Measurements from ENCODE around the gene PYURF. TPM values are rescaled to one million over a fixed set of nuclear protein-coding genes. Genes with fewer than 3 reads are reported as not detected.

The PYURF gene
- total RNA-seq, 1 donor from 2014 or later: 49.8 TPM

GRCh38 chr4:88524171-88524570 lies 595 bp upstream of the PYURF start:
- Mint-ChIP-seq H3K27me3 (ENCODE audit: unreplicated experiment) (peaks cover 3% of the 10 kb centered on the region), H3K9me3 (ENCODE audit: unreplicated experiment) (no peaks in the 10 kb centered on the region), H3K36me3 (ENCODE audit: low read depth, unreplicated experiment) (peaks cover 3% of the 10 kb centered on the region), H3K4me3 (ENCODE audit: unreplicated experiment) (peak overlapping the region; percentile 80), H3K27ac (ENCODE audit: unreplicated experiment) (peak overlapping the region; percentile 31), H3K4me1 (ENCODE audit: unreplicated experiment) (peaks cover 16% of the 10 kb centered on the region)
- no peak for DNase-seq (ENCODE audit: low spot score)
- TF ChIP-seq CTCF (IDR thresholded peaks at IDR 0.05; ENCODE audit: unreplicated experiment): no peak

- Mint-ChIP-seq H3K36me3 (ENCODE audit: low read depth, unreplicated experiment) (peaks cover 3% of the 10 kb centered on the region), H3K9me3 (ENCODE audit: unreplicated experiment) (no peaks in the 10 kb centered on the region), H3K4me3 (ENCODE audit: unreplicated experiment) (peak overlapping the region; percentile 98), H3K4me1 (ENCODE audit: unreplicated experiment) (peaks cover 16% of the 10 kb centered on the region), H3K27ac (ENCODE audit: unreplicated experiment) (peak overlapping the region; percentile 80), H3K27me3 (ENCODE audit: unreplicated experiment) (peaks cover 5% of the 10 kb centered on the region)
- no peak for TF ChIP-seq CTCF (IDR thresholded peaks at IDR 0.05; ENCODE audit: unreplicated experiment)
- DNase-seq (ENCODE audit: low spot score): peak; percentile 15
Observed at GRCh38 chr4:88522702-88523324, 763 bp downstream of the PYURF start.

- no peak for DNase-seq (ENCODE audit: low spot score)
- no peak for TF ChIP-seq CTCF (IDR thresholded peaks at IDR 0.05; ENCODE audit: unreplicated experiment)
- H3K27ac Mint-ChIP-seq (ENCODE audit: unreplicated experiment): no peak overlapping the region
- no peak overlapping the region for H3K4me3 Mint-ChIP-seq (ENCODE audit: unreplicated experiment)
- H3K36me3 Mint-ChIP-seq (ENCODE audit: low read depth, unreplicated experiment): peaks cover 3% of the 10 kb centered on the region
- no peaks in the 10 kb centered on the region for H3K9me3 Mint-ChIP-seq (ENCODE audit: unreplicated experiment)
- H3K27me3 Mint-ChIP-seq (ENCODE audit: unreplicated experiment): peaks cover 2% of the 10 kb centered on the region
- H3K4me1 Mint-ChIP-seq (ENCODE audit: unreplicated experiment): peaks cover 12% of the 10 kb centered on the region
Observed at GRCh38 chr4:88518911-88519310, 4.7 kb downstream of the PYURF start.

- Mint-ChIP-seq H3K4me3 (ENCODE audit: unreplicated experiment) (no peak overlapping the region), H3K9me3 (ENCODE audit: unreplicated experiment) (no peaks in the 10 kb centered on the region), H3K27me3 (ENCODE audit: unreplicated experiment) (peaks cover 2% of the 10 kb centered on the region), H3K36me3 (ENCODE audit: low read depth, unreplicated experiment) (peaks cover 3% of the 10 kb centered on the region), H3K27ac (ENCODE audit: unreplicated experiment) (no peak overlapping the region), H3K4me1 (ENCODE audit: unreplicated experiment) (peaks cover 15% of the 10 kb centered on the region)
- TF ChIP-seq CTCF (IDR thresholded peaks at IDR 0.05; ENCODE audit: unreplicated experiment): no peak
- no peak for DNase-seq (ENCODE audit: low spot score)
Observed at GRCh38 chr4:88517825-88518224, 5.8 kb downstream of the PYURF start.

GRCh38 chr4:88516746-88517145 lies 6.8 kb downstream of the PYURF start:
- TF ChIP-seq CTCF (IDR thresholded peaks at IDR 0.05; ENCODE audit: unreplicated experiment): no peak
- H3K4me3 Mint-ChIP-seq (ENCODE audit: unreplicated experiment): no peak overlapping the region
- H3K9me3 Mint-ChIP-seq (ENCODE audit: unreplicated experiment): no peaks in the 10 kb centered on the region
- peaks cover 5% of the 10 kb centered on the region for H3K4me1 Mint-ChIP-seq (ENCODE audit: unreplicated experiment)
- no peak overlapping the region for H3K27ac Mint-ChIP-seq (ENCODE audit: unreplicated experiment)
- peaks cover 2% of the 10 kb centered on the region for H3K27me3 Mint-ChIP-seq (ENCODE audit: unreplicated experiment)
- DNase-seq (ENCODE audit: low spot score): no peak
- H3K36me3 Mint-ChIP-seq (ENCODE audit: low read depth, unreplicated experiment): peaks cover 3% of the 10 kb centered on the region

Measured in endothelial cell (in vitro differentiated cells).